Lower leg skin (tissue), 3 donors: ENCODE data around the gene NRL.

Source experiments
- CTCF ChIP-seq, 3 donors: fragments of 450-650 bp; IDR thresholded peaks; one replicate each; pipeline ENCODE4 v1.5.1; 2016; ENCODE audit warnings: antibody characterized with exemption in 3 of 3, mild to moderate bottlenecking in 3 of 3, moderate library complexity in 2 of 3
- POLR2A ChIP-seq, 2 donors: fragments of 450-650 bp; IDR thresholded peaks; one replicate each; pipeline ENCODE4 v1.6.1; 2016 to 2017; ENCODE audit warnings: antibody characterized with exemption in 2 of 2, mild to moderate bottlenecking in 1 of 2, moderate library complexity in 1 of 2

DNA sequence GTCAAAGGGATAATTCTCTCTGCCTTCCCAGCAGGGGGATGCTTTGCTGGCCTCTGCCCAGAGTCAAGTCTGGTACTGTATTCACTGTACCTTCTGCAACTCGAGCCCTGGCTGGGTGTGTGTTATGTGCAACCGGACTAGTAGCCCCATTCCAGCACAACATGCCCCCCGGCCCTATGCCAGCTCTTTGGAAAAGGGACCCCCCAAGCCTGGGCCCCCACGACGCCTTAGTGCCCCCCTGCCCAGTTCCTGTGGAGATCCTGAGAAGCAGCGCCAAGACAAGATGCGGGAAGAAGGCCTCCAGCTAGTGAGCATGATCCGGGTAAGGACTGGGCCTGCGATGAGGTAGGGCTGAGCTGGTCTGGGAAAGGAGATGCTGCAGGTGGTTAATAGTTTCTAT is 35.8 kb upstream of the NRL start:
- TF ChIP-seq CTCF (IDR thresholded peaks at IDR 0.05): no peak
- TF ChIP-seq POLR2A (IDR thresholded peaks at IDR 0.05): no peak
